Thyroid gland (tissue), 4 donors: Measurements from ENCODE around the gene POU6F2.

Experiments used
- CTCF ChIP-seq, 6 experiments: fragments of 200-600 bp in 3 of 6; fragments of 450-650 bp in 3 of 6; sonication (generic) in 3 of 6; IDR thresholded peaks; one replicate each; pipeline ENCODE4 v1.5.1; 2016 to 2019; ENCODE audit warnings: antibody characterized with exemption in 6 of 6, mild to moderate bottlenecking in 2 of 6, inconsistent platforms in 1 of 6, moderate library complexity in 1 of 6
- POLR2A ChIP-seq, 2 donors: fragments of 450-650 bp; IDR thresholded peaks; one replicate each; pipeline ENCODE4 v1.6.1; 2017; ENCODE audit warnings: antibody characterized with exemption in 2 of 2, mild to moderate bottlenecking in 2 of 2, moderate library complexity in 1 of 2

GRCh38 chr7:39233851-39234529 lies 256.3 kb downstream of the POU6F2 start:
- TF ChIP-seq CTCF (IDR thresholded peaks at IDR 0.05) (no peak), POLR2A (IDR thresholded peaks at IDR 0.05) (no peak)
